ENCODE data around the gene RRP15.

The RRP15 gene

DNA sequence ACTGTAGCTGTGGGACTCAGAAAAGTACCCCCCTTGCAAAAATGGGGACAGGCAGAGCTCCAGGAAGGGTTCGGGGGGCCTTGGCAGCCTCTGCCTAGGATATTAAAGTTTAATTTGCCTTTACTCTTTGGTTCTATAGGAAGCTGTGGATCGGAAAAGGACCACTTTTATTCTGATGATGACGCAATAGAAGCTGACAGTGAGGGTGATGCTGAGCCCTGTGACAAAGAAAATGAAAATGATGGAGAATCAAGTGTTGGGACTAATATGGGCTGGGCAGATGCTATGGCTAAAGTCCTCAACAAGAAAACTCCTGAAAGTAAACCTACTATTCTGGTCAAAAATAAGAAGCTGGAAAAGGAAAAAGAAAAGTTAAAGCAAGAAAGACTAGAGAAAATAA lies 17.1 kb downstream of the RRP15 start:
- Histone ChIP-seq H3K27ac (ENCODE audit: low read length) (no peak overlapping the region), H3K79me2 (ENCODE audit: low read length) (peaks cover 45% of the 10 kb centered on the region), H3K9ac (ENCODE audit: low read length) (no peak overlapping the region), H2AFZ (ENCODE audit: low read depth, low read length) (no peak overlapping the region), H4K20me1 (ENCODE audit: insufficient read depth, low read length) (0 out of 2 replicates have a peak, but pooled peaks cover 3% of the 10 kb centered on the region), H3K4me1 (ENCODE audit: low read length) (no peaks in the 10 kb centered on the region), H3K4me3 (ENCODE audit: low read length) (no peak overlapping the region), H3K36me3 (replicated peaks; ENCODE audit: low read depth, low read length) (peaks cover 16% of the 10 kb centered on the region), H3K9me3 (ENCODE audit: insufficient read depth, low read length) (no peaks in the 10 kb centered on the region), H3K4me2 (ENCODE audit: low read length) (no peak overlapping the region), H3K27me3 (ENCODE audit: low read depth, low read length) (no peaks in the 10 kb centered on the region)
- TF ChIP-seq EZH2phosphoT487 (IDR thresholded peaks at IDR 0.05; ENCODE audit: low read depth) (no peak), CTCF (IDR thresholded peaks at IDR 0.05; ENCODE audit: low read depth, low read length) (no peak)

DNA sequence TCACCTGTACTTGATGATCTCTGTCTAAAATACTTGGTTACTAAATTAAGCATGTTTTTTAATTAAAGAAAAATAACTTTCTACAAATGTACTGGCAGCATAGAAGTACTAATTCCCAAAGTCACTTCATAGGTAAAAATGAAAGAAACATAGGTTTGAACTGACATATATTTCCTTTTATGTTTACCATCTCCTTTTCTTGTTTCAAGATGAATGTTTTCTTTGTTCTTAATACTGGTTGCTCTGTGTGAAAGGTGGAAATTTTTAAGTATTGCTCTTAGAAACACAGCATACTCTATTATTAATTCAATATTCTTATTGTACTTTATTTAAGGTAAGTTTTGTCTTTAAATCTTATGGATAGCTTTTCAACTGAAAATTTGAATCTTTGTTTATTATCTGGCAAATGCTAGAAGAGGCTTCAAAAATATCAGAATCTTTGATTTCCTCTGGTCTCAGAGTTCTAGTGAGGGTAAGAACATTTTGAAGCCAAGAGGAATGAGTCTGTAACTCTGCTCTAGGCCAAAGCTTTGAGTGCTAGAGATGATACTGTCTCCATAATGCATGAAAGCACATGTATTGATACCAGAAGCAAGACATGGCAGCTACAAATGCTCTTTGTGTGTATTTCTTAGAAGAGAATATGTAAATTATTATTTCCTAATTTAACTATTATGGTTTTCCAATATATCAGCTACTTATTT lies 18.2 kb downstream of the RRP15 start:
- no peaks in the 10 kb centered on the region for H3K9me3 ChIP-seq (ENCODE audit: insufficient read depth, low read length)
- no peaks in the 10 kb centered on the region for H3K4me1 ChIP-seq (ENCODE audit: low read length)
- H3K4me2 ChIP-seq (ENCODE audit: low read length), result no peak overlapping the region
- no peak overlapping the region for H3K27ac ChIP-seq (ENCODE audit: low read length)
- H4K20me1 ChIP-seq (ENCODE audit: insufficient read depth, low read length), result 0 out of 2 replicates have a peak, but pooled peaks cover 3% of the 10 kb centered on the region
- no peak overlapping the region for H3K4me3 ChIP-seq (ENCODE audit: low read length)
- no peak for TF ChIP-seq EZH2phosphoT487 (IDR thresholded peaks at IDR 0.05; ENCODE audit: low read depth)
- no peak for TF ChIP-seq CTCF (IDR thresholded peaks at IDR 0.05; ENCODE audit: low read depth, low read length)
- H2AFZ ChIP-seq (ENCODE audit: low read depth, low read length), result no peak overlapping the region
- peaks cover 16% of the 10 kb centered on the region for H3K36me3 ChIP-seq (replicated peaks; ENCODE audit: low read depth, low read length)
- H3K27me3 ChIP-seq (ENCODE audit: low read depth, low read length), result no peaks in the 10 kb centered on the region
- H3K9ac ChIP-seq (ENCODE audit: low read length), result no peak overlapping the region
- H3K79me2 ChIP-seq (ENCODE audit: low read length), result peaks cover 34% of the 10 kb centered on the region

- Histone ChIP-seq H3K9ac (ENCODE audit: low read length) (no peak overlapping the region), H3K36me3 (replicated peaks; ENCODE audit: low read depth, low read length) (peaks cover 16% of the 10 kb centered on the region), H3K9me3 (ENCODE audit: insufficient read depth, low read length) (no peaks in the 10 kb centered on the region), H3K4me3 (ENCODE audit: low read length) (no peak overlapping the region), H3K79me2 (ENCODE audit: low read length) (peaks cover 22% of the 10 kb centered on the region), H4K20me1 (ENCODE audit: insufficient read depth, low read length) (0 out of 2 replicates have a peak, but pooled peaks cover 3% of the 10 kb centered on the region), H3K27ac (ENCODE audit: low read length) (no peak overlapping the region), H3K4me1 (ENCODE audit: low read length) (no peaks in the 10 kb centered on the region), H3K27me3 (ENCODE audit: low read depth, low read length) (no peaks in the 10 kb centered on the region), H2AFZ (ENCODE audit: low read depth, low read length) (no peak overlapping the region), H3K4me2 (ENCODE audit: low read length) (no peak overlapping the region)
- TF ChIP-seq EZH2phosphoT487 (IDR thresholded peaks at IDR 0.05; ENCODE audit: low read depth), result no peak
- no peak for TF ChIP-seq CTCF (IDR thresholded peaks at IDR 0.05; ENCODE audit: low read depth, low read length)
Observed at GRCh38 chr1:218304281-218305039, 19.4 kb downstream of the RRP15 start.

- no peaks in the 10 kb centered on the region for H3K9me3 ChIP-seq (ENCODE audit: insufficient read depth, low read length)
- no peak overlapping the region for H3K4me2 ChIP-seq (ENCODE audit: low read length)
- TF ChIP-seq EZH2phosphoT487 (IDR thresholded peaks at IDR 0.05; ENCODE audit: low read depth) (no peak), CTCF (IDR thresholded peaks at IDR 0.05; ENCODE audit: low read depth, low read length) (no peak)
- no peak overlapping the region for H3K27ac ChIP-seq (ENCODE audit: low read length)
- H3K79me2 ChIP-seq (ENCODE audit: low read length), result peaks cover 12% of the 10 kb centered on the region
- no peak overlapping the region for H3K9ac ChIP-seq (ENCODE audit: low read length)
- H3K4me1 ChIP-seq (ENCODE audit: low read length), result no peaks in the 10 kb centered on the region
- H4K20me1 ChIP-seq (ENCODE audit: insufficient read depth, low read length), result 0 out of 2 replicates have a peak, but pooled peaks cover 3% of the 10 kb centered on the region
- no peaks in the 10 kb centered on the region for H3K27me3 ChIP-seq (ENCODE audit: low read depth, low read length)
- no peak overlapping the region for H2AFZ ChIP-seq (ENCODE audit: low read depth, low read length)
- H3K36me3 ChIP-seq (replicated peaks; ENCODE audit: low read depth, low read length), result peaks cover 19% of the 10 kb centered on the region
- H3K4me3 ChIP-seq (ENCODE audit: low read length), result no peak overlapping the region
Observed at GRCh38 chr1:218305472-218306064, 20.5 kb downstream of the RRP15 start.
